ENCODE data around the gene AMELY. TPM values are rescaled to one million over a fixed set of nuclear protein-coding genes. Genes with fewer than 3 reads are reported as not detected.
"Not testable (repeated sequence)": the region's sequence is repeated elsewhere in the genome, so short reads cannot be mapped to it uniquely, and the experiment has no call there.

AMELY gene
- total RNA-seq, 1 donor from 2014 or later, result not detected

- no peak within 1 kb of the TSS for H3K4me3 ChIP-seq (ENCODE audit: low read depth, low read length)
- DNase-seq (ENCODE audit: low read depth), result no peak
- H3K27me3 ChIP-seq (ENCODE audit: control insufficient read depth, insufficient read depth, low read length), result no peaks in the 10 kb centered on the region
- TF ChIP-seq, protein P1, sequence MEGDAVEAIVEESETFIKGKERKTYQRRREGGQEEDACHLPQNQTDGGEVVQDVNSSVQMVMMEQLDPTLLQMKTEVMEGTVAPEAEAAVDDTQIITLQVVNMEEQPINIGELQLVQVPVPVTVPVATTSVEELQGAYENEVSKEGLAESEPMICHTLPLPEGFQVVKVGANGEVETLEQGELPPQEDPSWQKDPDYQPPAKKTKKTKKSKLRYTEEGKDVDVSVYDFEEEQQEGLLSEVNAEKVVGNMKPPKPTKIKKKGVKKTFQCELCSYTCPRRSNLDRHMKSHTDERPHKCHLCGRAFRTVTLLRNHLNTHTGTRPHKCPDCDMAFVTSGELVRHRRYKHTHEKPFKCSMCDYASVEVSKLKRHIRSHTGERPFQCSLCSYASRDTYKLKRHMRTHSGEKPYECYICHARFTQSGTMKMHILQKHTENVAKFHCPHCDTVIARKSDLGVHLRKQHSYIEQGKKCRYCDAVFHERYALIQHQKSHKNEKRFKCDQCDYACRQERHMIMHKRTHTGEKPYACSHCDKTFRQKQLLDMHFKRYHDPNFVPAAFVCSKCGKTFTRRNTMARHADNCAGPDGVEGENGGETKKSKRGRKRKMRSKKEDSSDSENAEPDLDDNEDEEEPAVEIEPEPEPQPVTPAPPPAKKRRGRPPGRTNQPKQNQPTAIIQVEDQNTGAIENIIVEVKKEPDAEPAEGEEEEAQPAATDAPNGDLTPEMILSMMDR (IDR thresholded peaks at IDR 0.05; ENCODE audit: insufficient read depth, low read length, poor library complexity, severe bottlenecking), result no peak
- H3K36me3 ChIP-seq (ENCODE audit: control insufficient read depth, insufficient read depth, low read length), result no peaks in the 10 kb centered on the region
Observed at GRCh38 chrY:6910372-6911252, 940 bp downstream of the AMELY start, which contains the start of gene TBL1Y. TBL1Y (plus strand) TSS chrY:6910697; CDS start chrY:7025085, 114,388 bp downstream.

DNA sequence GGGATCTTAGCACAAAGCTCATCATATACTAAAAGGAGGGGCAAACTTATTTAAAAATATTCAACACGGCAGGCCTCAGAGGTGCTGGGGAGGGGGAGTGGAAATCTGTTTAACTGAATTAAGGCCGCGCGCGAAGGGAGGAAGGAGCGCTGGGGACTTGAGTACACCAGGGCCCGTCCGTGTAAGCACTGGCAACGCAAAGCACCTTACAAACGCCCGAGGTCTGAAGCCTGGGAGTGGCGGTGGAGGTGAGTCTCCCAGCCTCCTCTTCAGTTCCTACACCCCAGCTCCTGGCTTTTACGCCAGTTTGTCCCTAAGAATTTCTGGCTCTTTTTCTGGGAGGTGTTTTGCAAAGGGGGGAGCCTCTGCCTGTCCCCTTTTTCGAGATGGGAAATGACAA is 1.7 kb downstream of the AMELY start:
- no peak for DNase-seq (ENCODE audit: low read depth)
- no peak overlapping the region for H3K4me3 ChIP-seq (ENCODE audit: low read depth, low read length)
- no peaks in the 10 kb centered on the region for H3K36me3 ChIP-seq (ENCODE audit: control insufficient read depth, insufficient read depth, low read length)
- H3K27me3 ChIP-seq (ENCODE audit: control insufficient read depth, insufficient read depth, low read length), result no peaks in the 10 kb centered on the region
- TF ChIP-seq, protein P1 (IDR thresholded peaks at IDR 0.05; ENCODE audit: insufficient read depth, low read length, poor library complexity, severe bottlenecking), result no peak

DNA sequence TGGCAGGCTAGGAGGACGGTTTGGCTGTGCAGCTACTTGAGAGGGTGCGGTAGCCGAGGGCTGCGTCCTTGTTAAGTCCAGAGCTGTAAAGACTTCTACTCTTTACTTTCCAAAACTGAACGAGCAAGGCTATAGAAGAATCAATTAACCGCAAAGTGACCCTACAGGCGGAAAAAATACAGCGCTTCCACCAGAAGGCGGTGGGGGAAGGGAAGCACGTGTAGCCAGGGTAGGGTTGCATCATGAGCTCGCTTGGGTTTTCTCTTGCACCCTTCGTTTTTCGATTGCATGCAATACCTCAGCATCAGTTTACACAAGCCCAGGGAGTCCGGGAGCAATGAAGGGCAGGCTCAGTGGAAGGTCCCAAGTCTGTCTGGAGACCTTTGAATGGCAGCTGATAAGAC is 2.4 kb downstream of the AMELY start:
- Histone ChIP-seq H3K36me3 (ENCODE audit: control insufficient read depth, insufficient read depth, low read length) (no peaks in the 10 kb centered on the region), H3K4me3 (ENCODE audit: low read depth, low read length) (no peak overlapping the region), H3K27me3 (ENCODE audit: control insufficient read depth, insufficient read depth, low read length) (no peaks in the 10 kb centered on the region)
- TF ChIP-seq, protein P1 (IDR thresholded peaks at IDR 0.05; ENCODE audit: insufficient read depth, low read length, poor library complexity, severe bottlenecking), result no peak
- no peak for DNase-seq (ENCODE audit: low read depth)

- DNase-seq (ENCODE audit: low read depth); H3K4me3 ChIP-seq (ENCODE audit: low read depth, low read length); H3K27me3 ChIP-seq (ENCODE audit: control insufficient read depth, insufficient read depth, low read length); H3K36me3 ChIP-seq (ENCODE audit: control insufficient read depth, insufficient read depth, low read length): not testable (repeated sequence)
Observed at GRCh38 chrY:6908021-6908420, 3.5 kb downstream of the AMELY start.

DNA sequence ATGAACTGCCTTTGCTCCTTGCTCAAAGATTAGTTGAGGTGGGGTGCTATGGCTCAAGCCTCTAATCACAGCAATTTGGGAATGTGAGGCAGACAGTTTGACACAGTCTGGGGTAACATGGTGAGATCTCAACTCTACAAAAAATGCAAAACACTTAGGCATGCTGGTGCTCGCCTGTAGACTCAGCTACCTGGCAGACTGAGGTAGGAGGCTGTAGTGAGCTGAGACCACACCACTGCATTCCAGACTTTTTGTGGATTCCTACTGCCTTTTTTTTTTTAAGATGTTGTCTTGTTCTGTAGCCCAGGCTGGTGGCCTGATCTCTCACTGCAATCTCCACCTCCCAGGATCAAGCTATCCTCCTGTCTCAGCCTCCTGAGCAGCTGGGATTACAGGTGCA is 4.0 kb downstream of the AMELY start:
- Histone ChIP-seq H3K36me3 (ENCODE audit: control insufficient read depth, insufficient read depth, low read length) (no peaks in the 10 kb centered on the region), H3K27me3 (ENCODE audit: control insufficient read depth, insufficient read depth, low read length) (no peaks in the 10 kb centered on the region), H3K4me3 (ENCODE audit: low read depth, low read length) (no peak overlapping the region)
- TF ChIP-seq, protein P1 (IDR thresholded peaks at IDR 0.05; ENCODE audit: insufficient read depth, low read length, poor library complexity, severe bottlenecking), result no peak
- no peak for DNase-seq (ENCODE audit: low read depth)

DNA sequence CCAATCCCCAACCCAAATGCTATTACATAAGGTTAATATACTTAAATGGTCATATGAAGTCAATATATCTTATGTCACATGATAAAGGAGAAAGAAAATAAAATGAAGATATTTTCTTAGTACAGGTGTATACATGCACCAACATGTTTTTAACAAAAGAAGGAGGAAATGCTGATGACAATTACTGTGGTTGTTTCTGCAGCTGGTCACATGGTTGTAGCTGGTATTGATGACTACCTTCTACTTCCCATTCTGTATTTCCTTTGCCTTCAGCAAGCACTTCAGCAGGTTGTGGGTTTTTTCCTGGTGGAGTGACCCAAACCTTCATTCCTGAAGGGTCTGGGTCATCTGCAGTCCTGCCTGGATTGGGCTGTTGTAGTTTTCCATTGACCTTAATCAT is 9.4 kb downstream of the AMELY start:
- H3K36me3 ChIP-seq (ENCODE audit: control insufficient read depth, insufficient read depth, low read length); H3K27me3 ChIP-seq (ENCODE audit: control insufficient read depth, insufficient read depth, low read length); DNase-seq (ENCODE audit: low read depth); H3K4me3 ChIP-seq (ENCODE audit: low read depth, low read length): not testable (repeated sequence)

GRCh38 chrY:6895236-6895635 is 16.3 kb downstream of the AMELY start:
- TF ChIP-seq, protein P1 (IDR thresholded peaks at IDR 0.05; ENCODE audit: insufficient read depth, low read length, poor library complexity, severe bottlenecking), result no peak
- Histone ChIP-seq H3K27me3 (ENCODE audit: control insufficient read depth, insufficient read depth, low read length) (no peaks in the 10 kb centered on the region), H3K4me3 (ENCODE audit: low read depth, low read length) (no peak overlapping the region), H3K36me3 (ENCODE audit: control insufficient read depth, insufficient read depth, low read length) (no peaks in the 10 kb centered on the region)
- DNase-seq (ENCODE audit: low read depth), result no peak
